GM12892 (cell line): ENCODE data around the gene CDH4.

Source experiments
- POLR2A ChIP-seq: IDR thresholded peaks from 2 replicates; pipeline ENCODE4 v1.6.1; 2011; ENCODE audit warnings: low read depth, low read length, control low read depth
- POLR2AphosphoS5 ChIP-seq: IDR thresholded peaks from 2 replicates; pipeline ENCODE4 v1.6.1; 2011; ENCODE audit warnings: low read depth, low read length, control low read depth
- TAF1 ChIP-seq: IDR thresholded peaks from 2 replicates; pipeline ENCODE4 v1.6.1; 2011; ENCODE audit warnings: low read depth, mild to moderate bottlenecking, control low read depth, low read length, borderline replicate concordance

DNA sequence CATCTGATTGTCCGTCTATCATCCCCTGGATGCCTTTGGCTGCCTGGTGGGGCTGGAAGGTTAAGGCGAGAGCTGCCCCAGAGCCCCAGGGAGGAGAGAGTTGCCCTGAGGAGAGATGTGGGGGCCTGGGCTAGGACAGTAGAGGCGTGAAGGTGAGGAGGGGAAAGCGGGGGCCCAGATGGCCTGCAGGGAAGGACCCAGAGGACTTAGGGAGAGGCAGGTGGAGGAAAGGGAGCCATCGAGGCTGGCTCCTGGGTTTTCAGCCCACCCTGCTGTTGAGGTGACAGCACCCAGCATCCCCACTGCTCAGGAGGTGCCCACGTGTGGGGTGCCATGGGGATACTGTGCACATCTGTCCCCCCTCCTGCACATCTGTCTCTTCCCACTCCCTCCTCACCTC is 539.9 kb downstream of the CDH4 start:
- TF ChIP-seq POLR2AphosphoS5 (no peak), POLR2A (no peak), TAF1 (no peak)
